GM18508 (cell line): ENCODE data around the gene ABCA10.
"Not testable (repeated sequence)": the region's sequence is repeated elsewhere in the genome, so short reads cannot be mapped to it uniquely, and the experiment has no call there.

Experiments
- ATAC-seq: cut with Tn5 transposase; IDR thresholded peaks from one replicate; pipeline ENCODE4 v1.9.1; 2021; ENCODE audit warnings: moderate number of reproducible peaks; ENCODE audit not compliant: insufficient read depth, unreplicated experiment

The ABCA10 gene

GRCh38 chr17:69175262-69175624, 53.4 kb downstream of the ABCA10 start:
- ATAC-seq, result no peak

- no peak for ATAC-seq
These were observed 55.5 kb downstream of the ABCA10 start for GRCh38 chr17:69173118-69173517.

- ATAC-seq, result no peak
These were observed 58.2 kb downstream of the ABCA10 start for GRCh38 chr17:69170377-69170776.

- not testable (repeated sequence) for ATAC-seq
These were observed 60.0 kb downstream of the ABCA10 start for GRCh38 chr17:69168642-69169041.

- ATAC-seq, result no peak
These were observed 61.7 kb downstream of the ABCA10 start for GRCh38 chr17:69166957-69167356.

- ATAC-seq, result no peak
These were observed 64.4 kb downstream of the ABCA10 start for GRCh38 chr17:69164206-69164605.

GRCh38 chr17:69159418-69159817, 69.2 kb downstream of the ABCA10 start:
- no peak for ATAC-seq

- ATAC-seq, result no peak
These were observed 74.4 kb downstream of the ABCA10 start for GRCh38 chr17:69154267-69154666.

- ATAC-seq, result no peak
These were observed 78.3 kb downstream of the ABCA10 start for GRCh38 chr17:69150333-69150732.

- ATAC-seq, result no peak
These were observed 81.2 kb downstream of the ABCA10 start for GRCh38 chr17:69147460-69147859.

- no peak for ATAC-seq
These were observed 84.0 kb downstream of the ABCA10 start for GRCh38 chr17:69144331-69145255.

- ATAC-seq, result no peak
These were observed 84.9 kb downstream of the ABCA10 start for GRCh38 chr17:69143683-69144231.

GRCh38 chr17:69143151-69143550, 85.5 kb downstream of the ABCA10 start:
- no peak for ATAC-seq

GRCh38 chr17:69142175-69142802, 86.3 kb downstream of the ABCA10 start:
- no peak for ATAC-seq

- no peak for ATAC-seq
These were observed 87.0 kb downstream of the ABCA10 start, which contains the start of gene ABCA6 for GRCh38 chr17:69141431-69142174. Gene ABCA6, minus strand, starts transcription at chr17:69141895. Its CDS starts 1,192 bp downstream, at chr17:69140703.

- no peak for ATAC-seq
These were observed 94.5 kb downstream of the ABCA10 start for GRCh38 chr17:69134112-69134511.

- ATAC-seq, result no peak
These were observed 97.9 kb downstream of the ABCA10 start for GRCh38 chr17:69130627-69131296.

GRCh38 chr17:69123626-69124025, 105.0 kb downstream of the ABCA10 start:
- no peak for ATAC-seq

GRCh38 chr17:69122065-69122464, 106.6 kb downstream of the ABCA10 start:
- ATAC-seq, result no peak
